ENCODE data around the gene RPUSD3.

DNA sequence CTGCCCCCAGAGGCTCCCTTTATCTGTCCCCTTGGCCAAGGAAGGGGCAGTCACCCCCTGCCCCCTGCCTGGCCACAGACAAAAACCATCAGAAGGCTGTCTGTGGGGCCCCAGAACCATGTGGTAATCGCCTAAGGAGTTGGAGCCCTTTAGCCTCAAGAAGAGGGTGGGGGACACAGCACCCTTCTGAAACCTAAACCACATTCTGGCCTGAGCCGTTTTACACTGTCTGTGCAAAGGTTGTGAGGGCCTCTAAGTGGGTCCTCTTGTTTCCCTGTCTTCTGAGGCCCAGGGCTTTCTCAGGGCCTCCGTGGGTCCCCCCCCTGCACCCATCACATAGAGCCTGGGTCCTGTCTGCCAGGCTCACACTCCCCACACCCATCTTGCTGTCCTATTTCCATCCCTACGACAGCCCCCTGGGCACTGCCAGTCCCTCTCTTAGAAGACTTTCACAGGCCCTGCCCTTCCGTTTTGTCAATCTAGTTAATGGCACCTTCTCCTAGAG is 17.9 kb upstream of the RPUSD3 start:
- TF ChIP-seq, protein P1, sequence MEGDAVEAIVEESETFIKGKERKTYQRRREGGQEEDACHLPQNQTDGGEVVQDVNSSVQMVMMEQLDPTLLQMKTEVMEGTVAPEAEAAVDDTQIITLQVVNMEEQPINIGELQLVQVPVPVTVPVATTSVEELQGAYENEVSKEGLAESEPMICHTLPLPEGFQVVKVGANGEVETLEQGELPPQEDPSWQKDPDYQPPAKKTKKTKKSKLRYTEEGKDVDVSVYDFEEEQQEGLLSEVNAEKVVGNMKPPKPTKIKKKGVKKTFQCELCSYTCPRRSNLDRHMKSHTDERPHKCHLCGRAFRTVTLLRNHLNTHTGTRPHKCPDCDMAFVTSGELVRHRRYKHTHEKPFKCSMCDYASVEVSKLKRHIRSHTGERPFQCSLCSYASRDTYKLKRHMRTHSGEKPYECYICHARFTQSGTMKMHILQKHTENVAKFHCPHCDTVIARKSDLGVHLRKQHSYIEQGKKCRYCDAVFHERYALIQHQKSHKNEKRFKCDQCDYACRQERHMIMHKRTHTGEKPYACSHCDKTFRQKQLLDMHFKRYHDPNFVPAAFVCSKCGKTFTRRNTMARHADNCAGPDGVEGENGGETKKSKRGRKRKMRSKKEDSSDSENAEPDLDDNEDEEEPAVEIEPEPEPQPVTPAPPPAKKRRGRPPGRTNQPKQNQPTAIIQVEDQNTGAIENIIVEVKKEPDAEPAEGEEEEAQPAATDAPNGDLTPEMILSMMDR (IDR thresholded peaks at IDR 0.05), result no peak
- TF ChIP-seq EZH2 (IDR thresholded peaks at IDR 0.05), result no peak
